H1 (cell line): ENCODE data around the gene MAGI3. TPM values are rescaled to one million over a fixed set of nuclear protein-coding genes. Genes with fewer than 3 reads are reported as not detected.

Source experiments
- CTCF ChIA-PET: fragments of 300-600 bp; sonication (Branson Sonifier 250); formaldehyde crosslinking; loops from one replicate; lab custom pipeline; 2021; ENCODE audit not compliant: partially characterized antibody; lab: Charles Lee
- POLR2A ChIA-PET: fragments of 300-600 bp; sonication (Branson Sonifier 250); formaldehyde crosslinking; loops from one replicate; lab custom pipeline; 2021; ENCODE audit warnings: inconsistent platforms; ENCODE audit not compliant: partially characterized antibody; lab: Charles Lee
- DNase-seq, 2 experiments: peaks; one replicate each; pipeline versions ENCODE4 v3.0.0 to v3.0.0-alpha.2; 2010 to 2022; ENCODE audit warnings: low spot score in 2 of 2, low read depth in 1 of 2, mixed read lengths in 1 of 2
- FAIRE-seq: peaks from 2 replicates; lab custom pipeline; 2011; peaks lifted over from hg19 to GRCh38; lab: Jason Lieb, UNC
- H2AFZ ChIP-seq: 2 replicates; pipeline ENCODE4 v1.8.1; 2012; ENCODE audit warnings: low read length, inconsistent platforms
- H2AK5ac ChIP-seq: 2 replicates; pipeline ENCODE4 v1.6.1; 2013; ENCODE audit warnings: low read depth, low read length
- H2BK120ac ChIP-seq: replicated peaks from 2 replicates; pipeline ENCODE3; 2013; ENCODE audit warnings: low read depth, low read length, inconsistent platforms
- H2BK12ac ChIP-seq: 2 replicates; pipeline ENCODE4 v1.6.1; 2013; ENCODE audit warnings: low read depth, low read length
- H2BK15ac ChIP-seq: 2 replicates; pipeline ENCODE4 v1.6.1; 2013; ENCODE audit warnings: low read length
- H2BK20ac ChIP-seq: 2 replicates; pipeline ENCODE4 v1.6.1; 2013; ENCODE audit warnings: low read length
- H2BK5ac ChIP-seq: 2 replicates; pipeline ENCODE4 v1.6.1; 2013; ENCODE audit warnings: low read depth, low read length
- H3K14ac ChIP-seq: 2 replicates; pipeline ENCODE4 v1.6.1; 2013; ENCODE audit warnings: inconsistent platforms; ENCODE audit not compliant: insufficient read length
- H3K18ac ChIP-seq: 2 replicates; pipeline ENCODE4 v1.6.1; 2013; ENCODE audit warnings: low read length; ENCODE audit errors: extremely low read depth
- H3K23ac ChIP-seq: 2 replicates; pipeline ENCODE4 v1.6.1; 2013; ENCODE audit warnings: inconsistent platforms; ENCODE audit not compliant: insufficient read length
- H3K23me2 ChIP-seq: 2 replicates; pipeline ENCODE4 v1.6.1; 2013; ENCODE audit warnings: low read depth, low read length
- H3K27ac ChIP-seq: 2 replicates; pipeline ENCODE4 v1.6.1; 2011; ENCODE audit warnings: low read depth, low read length, inconsistent platforms
- H3K27me3 ChIP-seq, 4 experiments: replicated peaks in 1 of 4; 1 replicate in 1 of 4; 2 replicates in 3 of 4; pipeline versions ENCODE4 v1.6.1 to v1.8.1; 2011 to 2013; ENCODE audit warnings: low read length in 3 of 4, mild to moderate bottlenecking in 3 of 4, inconsistent platforms in 2 of 4, mixed read lengths in 2 of 4, moderate library complexity in 1 of 4; ENCODE audit not compliant: control insufficient read depth in 3 of 4, insufficient read depth in 3 of 4; ENCODE audit errors: extremely low read depth in 1 of 4
- H3K36me3 ChIP-seq, 4 experiments: 2 replicates each; pipeline versions ENCODE4 v1.6.1 to v1.8.1; 2011 to 2013; ENCODE audit warnings: mild to moderate bottlenecking in 4 of 4, low read length in 3 of 4, moderate library complexity in 2 of 4, control low read depth in 1 of 4, inconsistent platforms in 1 of 4; ENCODE audit not compliant: insufficient read depth in 4 of 4, control insufficient read depth in 2 of 4
- H3K4ac ChIP-seq: replicated peaks from 2 replicates; pipeline ENCODE3; 2013; ENCODE audit warnings: low read length, low read depth, mixed read lengths, inconsistent platforms; ENCODE audit not compliant: insufficient read length
- H3K4me1 ChIP-seq, 4 experiments: replicated peaks in 1 of 4; 1 replicate in 1 of 4; 2 replicates in 3 of 4; pipeline versions ENCODE4 v1.6.1 to v1.8.1; 2011 to 2013; ENCODE audit warnings: low read length in 3 of 4, inconsistent platforms in 2 of 4, mixed read lengths in 1 of 4; ENCODE audit not compliant: insufficient read depth in 4 of 4, control insufficient read depth in 3 of 4
- H3K4me2 ChIP-seq, 2 experiments: 2 replicates each; pipeline versions ENCODE4 v1.6.1 to v1.8.1; 2011 to 2013; ENCODE audit warnings: low read depth in 2 of 2, low read length in 2 of 2, control low read depth in 1 of 2, inconsistent platforms in 1 of 2, mild to moderate bottlenecking in 1 of 2; ENCODE audit not compliant: insufficient read depth in 1 of 2
- H3K4me3 ChIP-seq, 4 experiments: fragments of 200-600, 300-600 bp in 1 of 4; sonication (generic), shearing (Covaris generic), sonication (Bioruptor Twin) in 1 of 4; 2 replicates each; pipeline versions ENCODE4 v1.5.1 to v1.8.1; 2011 to 2016; ENCODE audit warnings: low read length in 4 of 4, low read depth in 3 of 4, control low read depth in 2 of 4, inconsistent platforms in 2 of 4, mild to moderate bottlenecking in 2 of 4, mixed read lengths in 1 of 4, moderate library complexity in 1 of 4; ENCODE audit not compliant: insufficient read depth in 2 of 4; ENCODE audit errors: extremely low read depth in 1 of 4
- H3K56ac ChIP-seq: replicated peaks from 2 replicates; pipeline ENCODE3; 2013; ENCODE audit warnings: low read depth, mild to moderate bottlenecking, mixed read lengths, low read length, inconsistent platforms; ENCODE audit not compliant: insufficient read length
- H3K79me1 ChIP-seq: 2 replicates; pipeline ENCODE4 v1.6.1; 2013; ENCODE audit warnings: low read depth, low read length, control low read depth
- H3K79me2 ChIP-seq, 2 experiments: 2 replicates each; pipeline versions ENCODE4 v1.6.1 to v1.8.1; 2012 to 2013; ENCODE audit warnings: low read length in 2 of 2, mild to moderate bottlenecking in 2 of 2, inconsistent platforms in 1 of 2; ENCODE audit not compliant: insufficient read depth in 2 of 2, control insufficient read depth in 1 of 2
- H3K9ac ChIP-seq, 4 experiments: replicated peaks in 1 of 4; 1 replicate in 1 of 4; 2 replicates in 3 of 4; pipeline versions ENCODE4 v1.6.1 to v1.8.1; 2011 to 2013; ENCODE audit warnings: low read depth in 3 of 4, low read length in 3 of 4, control low read depth in 2 of 4, mild to moderate bottlenecking in 2 of 4, moderate library complexity in 2 of 4, inconsistent platforms in 1 of 4; ENCODE audit errors: extremely low read depth in 1 of 4
- H3K9me3 ChIP-seq, 2 experiments: 2 replicates each; pipeline versions ENCODE4 v1.6.1 to v1.8.1; 2012 to 2013; ENCODE audit warnings: mild to moderate bottlenecking in 2 of 2, moderate library complexity in 2 of 2, control low read depth in 1 of 2, inconsistent platforms in 1 of 2, low read depth in 1 of 2, low read length in 1 of 2, mixed read lengths in 1 of 2; ENCODE audit not compliant: insufficient read depth in 2 of 2
- H4K20me1 ChIP-seq, 2 experiments: replicated peaks in 1 of 2; 2 replicates each; pipeline versions ENCODE3 to v1.8.1; 2011 to 2013; ENCODE audit warnings: inconsistent platforms in 2 of 2, low read length in 2 of 2, mild to moderate bottlenecking in 1 of 2; ENCODE audit not compliant: insufficient read depth in 2 of 2, control insufficient read depth in 1 of 2
- H4K5ac ChIP-seq: 2 replicates; pipeline ENCODE4 v1.6.1; 2013; ENCODE audit warnings: low read length, low read depth, mixed read lengths, inconsistent platforms; ENCODE audit not compliant: insufficient read length
- H4K8ac ChIP-seq: 2 replicates; pipeline ENCODE4 v1.8.0; 2013; ENCODE audit warnings: mild to moderate bottlenecking, moderate library complexity, low read length, inconsistent platforms; ENCODE audit not compliant: insufficient read depth; ENCODE audit errors: extremely low read depth
- H4K91ac ChIP-seq: replicated peaks from 2 replicates; pipeline ENCODE3; 2013; ENCODE audit warnings: low read length, mixed read lengths, inconsistent platforms; ENCODE audit not compliant: insufficient read length
- CTBP2 ChIP-seq: IDR thresholded peaks from 2 replicates; pipeline ENCODE4 v1.7.0; 2011; ENCODE audit warnings: borderline replicate concordance, mild to moderate bottlenecking, moderate library complexity, mixed read lengths, low read length; ENCODE audit not compliant: insufficient read depth, insufficient read length
- EP300 ChIP-seq, 2 experiments: IDR thresholded peaks; 1 replicate in 1 of 2; 2 replicates in 1 of 2; pipeline ENCODE4 v1.6.1; 2011 to 2012; ENCODE audit warnings: low read depth in 2 of 2, low read length in 2 of 2, mild to moderate bottlenecking in 2 of 2, borderline replicate concordance in 1 of 2, inconsistent platforms in 1 of 2, moderate library complexity in 1 of 2
- KDM5A ChIP-seq: fragments of 200-600 bp; IDR thresholded peaks from 2 replicates; pipeline ENCODE4 v1.7.1; 2012; ENCODE audit warnings: mild to moderate bottlenecking, low read length, inconsistent platforms, mixed read lengths
- POLR2A ChIP-seq, 2 experiments: IDR thresholded peaks; 1 replicate in 1 of 2; 2 replicates in 1 of 2; pipeline ENCODE4 v1.6.1; 2011; ENCODE audit warnings: low read depth in 2 of 2, low read length in 2 of 2, mild to moderate bottlenecking in 2 of 2; ENCODE audit errors: control extremely low read depth in 1 of 2
- RAD21 ChIP-seq, 2 experiments: IDR thresholded peaks in 1 of 2; conservative IDR thresholded peaks in 1 of 2; 2 replicates each; pipeline ENCODE4 v1.6.1; 2011; ENCODE audit warnings: low read depth in 2 of 2, low read length in 2 of 2, improper control_type of control experiment in 1 of 2, inconsistent platforms in 1 of 2, mild to moderate bottlenecking in 1 of 2, moderate library complexity in 1 of 2
- RBBP5 ChIP-seq: IDR thresholded peaks from 2 replicates; pipeline ENCODE4 v1.7.1; 2012; ENCODE audit warnings: low read depth, mild to moderate bottlenecking, inconsistent platforms, low read length, moderate library complexity, borderline replicate concordance
- RXRA ChIP-seq: IDR thresholded peaks from 2 replicates; pipeline ENCODE4 v1.6.1; 2011; ENCODE audit warnings: low read depth, mild to moderate bottlenecking, low read length, moderate library complexity; ENCODE audit not compliant: insufficient read depth
- SIN3A ChIP-seq, 2 experiments: IDR thresholded peaks in 1 of 2; conservative IDR thresholded peaks in 1 of 2; 2 replicates each; pipeline ENCODE4 v1.6.1; 2011 to 2012; ENCODE audit warnings: low read length in 2 of 2, improper control_type of control experiment in 1 of 2, low read depth in 1 of 2, mild to moderate bottlenecking in 1 of 2
- SIX5 ChIP-seq: IDR thresholded peaks from 2 replicates; pipeline ENCODE4 v1.6.1; 2011; ENCODE audit warnings: mild to moderate bottlenecking, low read depth, low read length
- SP2 ChIP-seq: IDR thresholded peaks from 2 replicates; pipeline ENCODE4 v1.6.1; 2012; ENCODE audit warnings: mild to moderate bottlenecking, low read length, inconsistent platforms
- WGBS, 2 experiments: shearing (Covaris generic) in 1 of 2; methylation state at CpG; one replicate each; pipeline versions ENCODE4 v1.1.6 to v1.1.7; 2013 to 2015; ENCODE audit warnings: low lambda C conversion rate in 2 of 2, mixed read lengths in 2 of 2, inconsistent platforms in 1 of 2, low coverage in 1 of 2, missing lambda C conversion rate in 1 of 2; ENCODE audit not compliant: insufficient replicate concordance in 2 of 2, insufficient coverage in 1 of 2, insufficient read length in 1 of 2; ENCODE audit errors: extremely low coverage in 1 of 2, missing lambda C conversion rate in 1 of 2; 5-methylcytosine and 5-hydroxymethylcytosine counted together
- polyA plus RNA-seq, 7 experiments: library from polyadenylated mRNA; depleted of rRNA in 3 of 7; stranded (reverse) in 5 of 7; unstranded in 2 of 7; fragments of >200 nt in 5 of 7; fragments of 200-250 nt in 2 of 7; gene quantifications; 1 replicate in 5 of 7; 2 replicates in 1 of 7; 4 replicates in 1 of 7; pipeline versions ENCODE4 v1.2.1 to v1.2.3, GENCODE V29; 2011 to 2013; ENCODE audit warnings: missing spikeins in 2 of 7, mixed read lengths in 2 of 7
- total RNA-seq: library from RNA; stranded (reverse); fragmentation: NEBNext Ultra II Directional; extraction: Animal tissue kit (Norgen Biotek cat#: 25700); gene quantifications from 2 replicates; pipeline ENCODE4 v1.2.1, GENCODE V29; 2021

MAGI3 gene
- total and polyA plus RNA-seq, 2 of the 8 experiments (the other 6 are each of a cell fraction or from before 2014, with no cell fraction given) = 2.3 to 7.8 TPM

- Histone ChIP-seq H3K4me2 (no peak overlapping the region), H3K27ac (no peak overlapping the region), H3K56ac (no peak overlapping the region), H2BK120ac (no peak overlapping the region), H4K91ac (no peak overlapping the region), H4K8ac (no peak overlapping the region), H3K14ac (no peak overlapping the region), H3K4me3 (no peak overlapping the region), H3K18ac (no peak overlapping the region), H3K79me1 (no peaks in the 10 kb centered on the region), H4K20me1 (no peaks in the 10 kb centered on the region), H3K23ac (no peak overlapping the region), H2BK12ac (no peak overlapping the region), H2AK5ac (no peak overlapping the region), H2BK5ac (no peak overlapping the region), H3K4ac (no peak overlapping the region), H3K4me1 (no peaks in the 10 kb centered on the region), H3K9me3 (no peaks in the 10 kb centered on the region), H3K9ac (no peak overlapping the region), H2AFZ (no peak overlapping the region), H4K5ac (no peak overlapping the region), H2BK20ac (no peak overlapping the region), H3K79me2 (no peaks in the 10 kb centered on the region), H2BK15ac (no peak overlapping the region), H3K27me3 (no peaks in the 10 kb centered on the region), H3K36me3 (no peaks in the 10 kb centered on the region), H3K23me2 (no peaks in the 10 kb centered on the region)
- FAIRE-seq = no peak
- POLR2A ChIA-PET = no interaction called here
- no peak for DNase-seq
- 87% methylated on average over 5 of the region's 5 CpGs; no CpG with 5 or more reads in 1 of the 2 experiments for WGBS, 2 experiments
- CTCF ChIA-PET = interaction anchor here (1.2 kb wide), 2 partner anchors 165 to 443 kb away, joined by 3 read pairs; no protein-coding TSS in a partner anchor
- TF ChIP-seq SP2 (no peak), RBBP5 (no peak), KDM5A (no peak), RAD21 (IDR thresholded peaks at IDR 0.05 in 1 of 2, conservative IDR thresholded peaks at IDR 0.05 in 1 of 2; ENCODE audit: low read depth in 2 of 2, low read length in 2 of 2) (no peak), CTBP2 (no peak), POLR2A (IDR thresholded peaks at IDR 0.05; ENCODE audit: control extremely low read depth in 1 of 2, low read depth in 2 of 2, low read length in 2 of 2) (no peak), SIX5 (no peak), EP300 (IDR thresholded peaks at IDR 0.05; ENCODE audit: borderline replicate concordance in 1 of 2, low read depth in 2 of 2, low read length in 2 of 2) (no peak), SIN3A (conservative IDR thresholded peaks at IDR 0.05 in 1 of 2, IDR thresholded peaks at IDR 0.05 in 1 of 2; ENCODE audit: low read depth in 1 of 2, low read length in 2 of 2) (no peak), RXRA (no peak)
Measured at GRCh38 chr1:113653741-113654140, 263.4 kb downstream of the MAGI3 start.
